Hematopoietic multipotent progenitor cell treated with erythropoietin and hydrocortisone succinate and interleukin-3 and kit ligand, for 17 days (in vitro differentiated cells): ENCODE measurements around the gene AMPD3.

Source experiments
- DNase-seq: peaks from one replicate; pipeline ENCODE4 v3.0.0-alpha.2; 2015; ENCODE audit warnings: low spot score

The AMPD3 gene

DNA sequence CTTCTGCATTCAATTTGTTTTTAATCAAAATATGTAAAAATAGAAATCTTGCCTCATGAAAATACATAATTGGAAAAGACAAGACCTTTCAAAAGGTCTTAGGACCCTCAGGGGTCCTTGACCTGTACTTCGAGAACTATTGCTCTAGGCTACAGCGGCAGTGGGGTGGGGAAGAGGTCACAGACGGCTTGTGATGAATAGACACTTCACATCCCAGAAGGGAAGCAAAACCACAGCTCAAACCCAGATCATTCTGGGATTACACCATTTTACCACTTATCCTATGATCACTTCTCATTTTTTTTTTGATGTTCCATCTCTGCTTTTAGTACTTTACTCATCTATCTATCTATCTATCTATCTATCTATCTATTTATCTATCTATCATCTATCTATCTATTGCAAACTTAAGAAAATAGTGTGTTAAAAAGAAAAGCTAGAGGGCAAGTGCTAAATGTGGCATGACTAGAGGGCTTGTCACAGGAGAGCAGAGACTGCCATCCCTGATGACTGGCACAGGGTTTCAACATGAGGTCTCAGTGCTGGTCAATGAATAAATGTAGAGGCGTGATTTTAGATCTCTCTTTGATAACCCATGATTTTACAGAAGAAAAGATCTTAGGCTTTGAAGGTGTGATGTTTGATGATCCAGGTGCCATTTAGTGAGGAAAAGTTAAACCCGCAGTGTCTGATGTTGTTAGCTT lies 48.9 kb downstream of the AMPD3 start:
- no peak for DNase-seq

DNA sequence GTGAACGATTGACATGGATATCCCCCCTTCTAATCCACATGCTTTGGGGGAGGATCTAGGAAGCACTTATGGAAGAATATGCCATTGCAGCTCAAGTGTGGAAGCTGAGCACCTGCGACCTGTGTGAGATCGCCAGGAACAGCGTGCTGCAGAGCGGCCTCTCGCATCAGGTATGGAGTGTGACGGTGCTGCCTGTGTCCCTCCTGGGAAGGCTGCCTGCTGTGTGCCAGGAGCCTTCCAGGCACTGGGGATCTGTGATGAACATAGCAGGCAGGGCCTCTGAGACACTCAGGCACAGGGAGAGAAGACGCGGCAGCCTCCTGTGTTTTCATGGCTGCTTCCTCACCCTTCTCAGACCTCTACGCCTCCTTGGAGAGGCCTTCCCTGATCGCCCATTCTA lies 49.4 kb downstream of the AMPD3 start:
- no peak for DNase-seq

GRCh38 chr11:10505278-10506007 lies 50.4 kb downstream of the AMPD3 start:
- DNase-seq = no peak

GRCh38 chr11:10506008-10506370 lies 50.9 kb downstream of the AMPD3 start:
- no peak for DNase-seq

DNA sequence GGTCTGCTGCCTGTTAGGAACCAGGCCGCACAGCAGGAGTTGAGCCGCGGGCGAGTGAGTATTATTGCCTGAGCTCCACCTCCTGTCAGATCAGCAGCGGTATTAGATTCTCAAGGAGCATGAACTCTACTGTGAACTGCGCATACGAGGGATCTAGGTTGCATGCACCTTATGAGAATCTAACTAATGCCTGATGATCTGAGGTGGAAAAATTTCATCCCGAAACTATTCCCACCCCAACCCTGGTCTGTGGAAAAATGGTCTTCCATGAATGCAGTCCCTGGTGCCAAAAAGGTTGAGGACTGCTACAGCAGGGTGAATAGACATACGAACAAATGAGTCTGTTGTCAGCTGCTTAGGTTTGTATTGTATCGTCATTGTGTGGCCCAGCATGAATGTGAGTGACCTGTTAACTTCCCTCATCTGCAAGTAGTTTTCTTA lies 56.1 kb downstream of the AMPD3 start:
- DNase-seq = no peak

GRCh38 chr11:10514202-10514601 lies 59.1 kb downstream of the AMPD3 start:
- peak; percentile 48 for DNase-seq

DNA sequence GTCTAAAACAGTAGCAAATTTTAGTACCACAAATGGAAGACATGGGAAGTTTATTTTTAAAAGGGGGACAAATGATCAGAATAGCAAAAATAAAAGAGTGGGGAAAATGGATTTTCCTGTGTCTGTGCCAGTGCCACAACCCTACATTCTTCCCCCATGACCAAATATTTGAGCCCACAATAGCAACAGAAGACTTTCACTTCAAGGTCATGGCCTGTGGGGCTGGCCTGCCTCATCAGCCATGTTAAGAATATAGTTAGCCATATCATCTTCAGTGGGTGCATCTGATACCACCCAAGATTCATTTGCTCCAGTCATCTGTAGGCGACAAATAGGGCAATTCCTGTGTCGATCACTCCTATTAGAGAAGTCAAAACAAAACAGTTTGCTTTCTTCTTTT lies 59.6 kb downstream of the AMPD3 start:
- no peak for DNase-seq

GRCh38 chr11:10515418-10515817 lies 60.4 kb downstream of the AMPD3 start:
- DNase-seq = no peak

DNA sequence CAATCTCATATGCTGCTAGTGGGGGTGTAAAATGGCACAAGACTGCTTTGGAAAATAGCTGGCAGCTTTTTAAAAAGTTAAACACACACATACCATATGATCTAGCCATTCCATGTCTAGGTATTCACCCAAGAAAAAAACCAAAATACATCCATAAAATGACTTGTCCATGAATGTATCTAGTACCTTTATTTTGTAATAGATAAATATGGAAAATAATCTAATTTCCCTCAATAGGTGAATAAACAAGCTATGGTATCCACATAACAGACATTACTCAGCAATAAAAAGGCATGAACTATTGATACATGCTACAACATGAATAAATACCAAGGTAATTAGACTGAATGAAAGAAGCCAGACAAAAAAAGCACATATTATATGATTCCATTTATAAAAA lies 63.1 kb downstream of the AMPD3 start:
- DNase-seq = no peak

- no peak for DNase-seq
Observed at GRCh38 chr11:10518891-10519290, 63.8 kb downstream of the AMPD3 start.

GRCh38 chr11:10519630-10520029 lies 64.6 kb downstream of the AMPD3 start:
- no peak for DNase-seq

- no peak for DNase-seq
Observed at GRCh38 chr11:10520562-10520961, 65.5 kb downstream of the AMPD3 start.

DNA sequence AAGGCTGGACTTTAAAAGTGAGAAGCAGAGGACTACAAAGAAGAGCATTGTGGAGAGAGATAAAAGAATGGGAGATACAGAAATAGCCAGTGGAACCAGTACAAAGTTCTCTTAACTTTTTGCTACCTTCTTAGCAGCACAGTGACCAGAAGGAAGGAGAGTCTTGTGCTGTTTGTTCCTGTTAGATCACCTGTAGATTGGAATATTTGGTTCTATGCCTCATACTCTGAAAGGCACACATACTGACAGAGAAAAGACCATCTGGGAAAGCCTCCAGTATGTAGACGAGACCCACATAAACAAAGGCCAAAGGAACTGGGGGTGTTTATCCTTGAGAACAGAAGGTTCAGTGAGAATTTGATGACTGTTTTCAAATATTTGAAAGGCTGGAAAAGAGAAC lies 67.2 kb downstream of the AMPD3 start:
- DNase-seq = no peak

GRCh38 chr11:10522921-10523320 lies 67.9 kb downstream of the AMPD3 start:
- no peak for DNase-seq

GRCh38 chr11:10524471-10524870 lies 69.4 kb downstream of the AMPD3 start:
- no peak for DNase-seq

GRCh38 chr11:10526974-10527918 lies 72.2 kb downstream of the AMPD3 start:
- no peak for DNase-seq

DNA sequence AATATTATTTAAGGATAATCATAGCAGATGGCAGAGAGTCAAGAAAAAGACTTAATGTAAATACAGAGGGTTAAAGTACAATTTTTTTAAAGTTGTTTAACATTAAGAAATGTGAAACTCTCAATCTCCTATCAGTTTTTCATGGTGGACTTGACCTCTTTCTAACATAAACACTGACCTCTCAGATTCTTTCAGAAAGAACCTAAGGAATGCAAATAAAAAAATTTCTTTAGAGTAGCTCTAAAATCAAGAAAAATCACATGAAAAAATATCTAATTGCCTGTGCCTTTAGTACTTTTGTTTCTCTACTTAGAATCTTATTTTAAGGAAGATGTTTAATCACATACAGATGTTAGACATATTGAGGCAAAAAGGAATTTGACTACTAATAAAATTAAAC lies 73.1 kb downstream of the AMPD3 start:
- no peak for DNase-seq

DNA sequence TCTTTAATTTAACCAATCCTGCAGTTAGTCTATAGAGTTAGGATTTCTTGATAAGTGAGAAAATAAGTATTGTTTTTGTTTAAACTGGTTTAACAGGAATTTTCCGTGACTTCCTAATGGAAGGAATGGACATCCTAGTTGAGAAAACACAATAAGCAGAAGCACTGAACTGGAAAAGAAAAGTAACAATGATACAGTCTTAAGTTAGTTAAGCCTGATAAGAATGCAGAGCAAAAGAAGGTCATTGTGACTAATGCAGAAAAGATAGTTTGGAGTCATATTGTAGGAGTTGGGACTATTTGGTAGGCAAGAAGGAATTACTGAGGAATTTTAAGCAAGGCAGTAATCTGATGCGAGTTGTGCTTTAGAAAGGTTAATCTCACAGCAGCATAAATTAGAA lies 74.2 kb downstream of the AMPD3 start:
- DNase-seq = no peak

- no peak for DNase-seq
Observed at GRCh38 chr11:10532526-10532925, 77.5 kb downstream of the AMPD3 start.

GRCh38 chr11:10533323-10533722 lies 78.3 kb downstream of the AMPD3 start:
- DNase-seq = no peak

DNA sequence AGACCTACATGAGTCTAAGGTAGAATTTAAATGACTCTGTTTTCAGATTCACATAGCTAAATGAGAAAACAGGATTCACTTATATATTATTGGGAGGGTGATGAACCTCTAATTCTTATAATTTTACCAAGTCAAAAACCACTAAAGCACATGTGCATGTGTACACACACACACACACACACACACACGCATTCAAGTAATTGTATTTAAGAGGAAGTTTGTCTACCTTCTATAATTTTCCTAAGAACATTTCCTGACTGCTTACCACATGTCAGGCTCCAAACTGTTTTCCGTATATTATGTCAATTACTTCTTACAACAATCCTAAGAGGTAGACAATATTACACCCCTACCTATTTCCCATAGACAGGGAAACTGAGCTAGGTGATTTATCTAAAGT lies 79.3 kb downstream of the AMPD3 start:
- no peak for DNase-seq

DNA sequence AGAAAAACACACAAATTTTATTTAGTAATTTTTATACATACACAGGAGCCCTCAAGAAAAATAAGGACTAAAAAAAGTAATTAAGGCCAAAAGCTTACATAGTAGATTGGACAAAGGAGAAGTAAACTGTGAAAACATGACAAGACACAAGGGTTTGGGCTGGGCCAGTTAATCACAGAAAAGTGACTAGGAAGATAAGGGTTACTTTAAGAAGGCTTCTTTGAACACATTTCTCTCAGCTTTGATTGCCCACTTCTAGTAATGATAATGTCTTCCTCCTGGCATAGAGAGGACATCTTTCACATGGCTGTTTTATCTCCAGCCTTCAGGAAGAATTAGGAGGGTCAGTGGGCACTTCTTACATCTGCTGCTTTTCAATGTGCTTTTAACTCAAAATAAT lies 82.5 kb downstream of the AMPD3 start:
- DNase-seq = no peak

- DNase-seq = no peak
Observed at GRCh38 chr11:10538924-10539323, 83.9 kb downstream of the AMPD3 start.
